Femur (tissue), 1 donor: ENCODE results near the gene ADCY1.
"Not testable (repeated sequence)": the region's sequence is repeated elsewhere in the genome, so short reads cannot be mapped to it uniquely, and the experiment has no call there.

Source experiments
- DNase-seq: peaks from one replicate; pipeline ENCODE4 v3.0.0-alpha.2; 2017

Gene ADCY1

DNA sequence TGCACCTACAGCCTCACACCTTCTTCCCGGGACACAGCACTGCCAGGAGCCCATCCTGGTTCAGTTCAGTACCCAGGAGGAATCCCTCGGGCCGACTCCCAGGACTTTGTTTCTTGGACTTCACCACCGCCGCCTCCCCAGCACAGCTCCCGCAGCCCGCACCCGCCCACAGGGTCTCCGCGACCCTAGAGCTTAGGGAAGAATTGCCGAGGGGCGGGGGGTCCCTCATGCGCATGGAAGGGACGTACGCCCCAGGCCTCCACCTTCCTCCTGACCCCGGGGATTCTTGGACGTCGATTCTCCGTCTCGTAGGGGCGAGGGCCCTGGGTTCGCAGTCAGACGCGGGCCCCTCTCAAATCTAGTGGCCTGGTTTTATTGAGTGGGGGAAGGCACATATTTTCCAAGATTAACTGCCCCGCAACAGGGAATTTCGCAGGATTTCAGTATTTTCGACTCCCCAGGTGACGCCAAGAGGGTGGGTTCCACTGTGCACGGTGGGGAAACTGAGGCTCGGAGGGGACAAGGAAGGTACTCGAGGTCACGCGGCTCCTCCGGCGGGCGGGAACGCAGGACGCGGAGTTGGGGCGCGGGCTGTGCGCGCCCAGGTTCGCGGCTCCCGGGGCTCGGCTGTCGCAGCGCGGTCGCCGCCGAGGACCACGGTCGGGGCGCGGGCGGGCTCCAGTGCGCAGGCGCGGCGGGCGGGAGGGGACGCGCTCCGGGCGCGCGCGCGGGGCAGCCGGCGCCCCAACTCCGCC is at the start of gene ADCY1:
ADCY1 (plus strand) TSS at position 708 of the 755 bp plus-strand sequence. CDS start 176 bp downstream, outside the sequence.
- no peak for DNase-seq

DNA sequence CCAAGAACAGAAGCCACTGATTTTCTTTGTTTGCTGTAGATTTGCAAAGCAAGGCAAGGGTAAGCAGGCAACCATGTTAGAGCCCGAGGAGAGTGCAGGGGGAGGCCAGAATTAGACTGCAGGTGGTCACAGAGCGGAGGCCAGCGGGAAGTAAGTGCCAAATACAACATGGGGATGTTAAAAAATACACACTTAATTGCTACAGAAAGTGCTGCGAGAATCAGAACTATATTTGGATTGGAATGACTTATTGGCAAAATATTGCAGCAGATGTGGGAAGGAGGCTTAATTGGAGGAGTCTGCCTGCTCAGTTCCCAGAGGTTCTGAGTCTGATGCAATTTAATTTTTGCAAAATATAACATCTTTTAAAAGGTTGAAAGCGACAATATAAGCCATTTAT is 49.7 kb upstream of the ADCY1 start:
- DNase-seq = peak; percentile 83

DNA sequence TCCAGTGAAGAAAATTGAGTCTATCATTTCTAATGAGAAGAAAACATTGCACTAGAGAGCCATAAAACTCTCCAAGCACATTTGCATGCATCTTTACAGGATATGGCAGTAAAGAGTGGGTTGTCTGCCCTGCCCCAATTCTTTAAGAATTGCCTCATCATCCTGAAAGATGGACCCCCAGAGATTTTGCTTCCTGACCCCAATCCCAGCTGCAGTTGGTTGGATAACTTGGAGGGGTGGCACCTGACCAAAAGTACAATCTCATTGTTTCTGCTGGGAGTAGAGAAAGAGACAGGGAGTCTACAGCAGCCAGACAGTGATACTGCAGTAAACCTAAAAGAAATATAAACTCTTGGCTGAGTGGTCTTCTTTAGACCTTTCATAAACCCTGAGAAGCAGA is 49.1 kb upstream of the ADCY1 start:
- DNase-seq = peak; percentile 88

DNA sequence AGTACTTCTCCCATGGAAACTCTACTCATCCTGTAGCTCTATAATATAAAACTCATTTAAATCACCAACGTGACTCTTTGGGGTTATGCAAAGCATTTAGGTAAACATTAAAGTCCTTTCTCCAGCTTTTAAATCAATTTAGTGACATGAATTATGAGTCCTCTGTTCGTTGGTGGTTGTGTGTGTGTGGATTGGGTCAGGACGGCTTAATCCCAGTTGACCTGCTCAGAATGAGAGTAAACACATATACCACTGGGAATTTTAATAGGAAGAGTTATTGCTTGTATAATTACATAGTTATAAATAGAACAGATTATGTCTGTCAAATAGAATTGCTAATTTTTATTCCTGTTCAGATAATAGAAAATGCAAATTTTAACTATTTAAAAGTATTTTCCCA is 30.7 kb upstream of the ADCY1 start:
- no peak for DNase-seq

DNA sequence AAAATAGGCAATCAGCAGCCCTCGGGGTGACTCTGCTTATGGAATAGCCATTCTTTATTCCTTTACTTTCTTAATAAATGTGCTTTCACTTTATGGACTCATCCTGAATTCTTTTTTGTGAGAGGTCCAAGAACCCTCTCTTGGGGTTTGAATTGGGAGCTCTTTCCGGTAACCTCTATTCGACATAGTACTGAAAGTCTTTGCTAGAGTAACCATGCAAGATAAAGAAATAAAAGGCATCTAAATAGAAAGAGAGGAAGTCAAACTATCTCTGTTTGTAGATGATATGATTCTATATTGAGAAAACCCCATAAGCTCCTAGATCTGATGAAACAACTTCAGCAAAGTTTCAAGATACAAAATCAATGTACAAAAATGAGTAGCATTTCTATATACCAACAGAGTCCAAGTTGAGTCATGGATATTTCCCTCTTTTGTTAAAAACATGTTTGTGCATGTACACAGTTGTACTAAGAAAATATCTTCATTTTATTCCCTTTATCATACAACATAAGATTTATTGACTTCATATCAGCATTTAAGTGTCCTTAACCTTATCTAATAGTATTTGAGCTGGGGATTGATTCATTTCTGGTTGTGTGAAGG is 29.0 kb upstream of the ADCY1 start:
- DNase-seq = not testable (repeated sequence)

DNA sequence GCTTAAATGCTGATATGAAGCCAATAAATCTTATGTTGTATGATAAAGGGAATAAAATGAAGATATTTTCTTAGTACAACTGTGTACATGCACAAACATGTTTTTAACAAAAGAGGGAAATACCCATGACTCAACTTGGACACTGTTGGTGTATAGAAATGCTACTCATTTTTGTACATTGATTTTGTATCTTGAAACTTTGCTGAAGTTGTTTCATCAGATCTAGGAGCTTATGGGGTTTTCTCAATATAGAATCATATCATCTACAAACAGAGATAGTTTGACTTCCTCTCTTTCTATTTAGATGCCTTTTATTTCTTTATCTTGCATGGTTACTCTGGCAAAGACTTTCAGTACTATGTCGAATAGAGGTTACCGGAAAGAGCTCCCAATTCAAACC is 25.3 kb upstream of the ADCY1 start:
- DNase-seq = not testable (repeated sequence)

DNA sequence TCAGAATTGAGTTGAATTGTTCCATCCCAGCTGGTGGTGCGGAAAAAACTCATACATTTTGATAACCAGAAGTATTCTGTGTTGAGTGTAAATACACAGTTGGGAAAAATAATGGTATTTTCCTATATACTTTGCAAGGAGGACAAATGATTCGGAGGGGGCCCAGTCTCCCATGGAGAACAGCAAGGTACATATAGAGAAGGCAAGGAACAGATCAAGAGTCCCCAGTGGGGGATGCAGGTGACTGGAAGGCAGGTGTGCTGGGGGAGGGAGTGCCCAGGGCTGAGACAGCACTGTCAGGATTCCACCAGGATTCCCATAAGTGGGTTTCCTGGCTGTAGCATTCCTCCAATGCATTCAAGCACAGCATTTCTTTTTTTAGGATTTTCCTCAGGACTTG is 10.8 kb upstream of the ADCY1 start:
- no peak for DNase-seq

DNA sequence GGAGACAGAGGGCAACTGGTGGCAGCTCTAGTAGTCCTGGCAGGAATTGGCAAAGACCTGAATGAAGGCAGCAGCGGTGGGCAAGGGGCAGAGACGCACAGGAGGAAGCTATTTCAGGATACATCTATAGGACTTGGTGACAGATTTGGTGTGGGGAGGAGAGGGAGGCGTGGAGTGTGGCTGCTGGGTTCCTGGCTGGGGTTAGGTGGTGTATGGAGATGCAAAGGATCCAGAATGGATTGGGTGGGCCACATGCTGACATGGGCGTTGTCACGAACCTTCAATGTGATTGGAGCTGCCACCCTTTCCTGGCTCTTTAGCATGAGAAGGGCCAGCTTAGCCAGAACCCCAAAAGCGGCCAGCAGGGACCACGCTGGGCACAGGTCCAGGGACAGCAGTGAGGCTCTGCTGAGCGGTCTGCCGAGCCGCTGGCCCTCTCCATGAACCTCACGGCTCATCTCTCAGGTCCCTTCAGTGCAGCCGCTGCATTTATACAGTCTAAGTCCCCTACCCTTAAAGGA is 10.2 kb upstream of the ADCY1 start:
- peak; percentile 70 for DNase-seq

DNA sequence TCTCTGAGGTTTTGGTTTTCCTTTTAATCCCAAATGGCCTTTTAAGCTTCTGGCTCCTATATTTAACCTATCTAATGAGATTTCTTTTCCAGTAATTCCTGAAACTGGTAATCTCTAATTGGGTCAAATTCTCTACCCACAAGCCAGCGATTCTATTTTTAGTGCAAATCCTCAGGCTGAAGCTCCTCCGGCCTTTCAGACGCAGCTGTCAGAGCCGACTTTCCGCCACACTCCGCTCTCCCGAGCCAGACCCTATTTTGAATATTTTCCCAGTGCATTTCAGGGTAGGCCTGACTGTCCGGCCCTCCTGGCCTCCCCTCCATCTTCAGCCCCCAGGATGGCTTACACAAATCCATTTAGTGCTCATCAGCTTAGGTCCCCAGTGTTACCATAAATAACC is 9.7 kb upstream of the ADCY1 start:
- DNase-seq = peak; percentile 76

DNA sequence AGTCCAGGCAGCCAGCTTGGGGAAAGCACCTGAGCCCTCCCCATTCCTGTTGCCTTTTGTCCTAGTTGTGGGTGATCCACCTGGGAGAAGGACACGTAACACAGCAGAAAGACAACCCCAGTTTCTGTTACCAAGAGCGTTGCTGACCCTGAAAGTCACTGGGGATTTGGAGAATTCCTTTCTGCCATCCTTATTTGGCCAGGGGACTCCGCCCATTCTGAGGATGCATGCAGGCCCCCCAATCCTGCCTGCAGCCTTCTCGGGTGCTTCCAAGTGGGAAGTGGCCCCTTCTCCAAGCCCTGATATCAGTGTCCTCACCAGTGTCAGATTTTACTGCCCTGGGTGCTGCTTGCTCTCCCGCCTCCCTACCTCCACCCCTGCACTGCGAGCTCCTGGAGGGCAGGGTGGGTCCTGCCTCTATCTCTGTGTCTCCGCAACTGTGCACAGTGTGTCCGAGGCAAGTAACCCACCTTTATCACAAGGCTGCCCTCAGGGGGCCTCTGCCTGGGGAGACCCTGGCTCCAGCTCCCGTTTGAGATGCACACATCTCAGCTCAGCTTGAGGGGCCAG is 9.2 kb upstream of the ADCY1 start:
- DNase-seq = no peak

DNA sequence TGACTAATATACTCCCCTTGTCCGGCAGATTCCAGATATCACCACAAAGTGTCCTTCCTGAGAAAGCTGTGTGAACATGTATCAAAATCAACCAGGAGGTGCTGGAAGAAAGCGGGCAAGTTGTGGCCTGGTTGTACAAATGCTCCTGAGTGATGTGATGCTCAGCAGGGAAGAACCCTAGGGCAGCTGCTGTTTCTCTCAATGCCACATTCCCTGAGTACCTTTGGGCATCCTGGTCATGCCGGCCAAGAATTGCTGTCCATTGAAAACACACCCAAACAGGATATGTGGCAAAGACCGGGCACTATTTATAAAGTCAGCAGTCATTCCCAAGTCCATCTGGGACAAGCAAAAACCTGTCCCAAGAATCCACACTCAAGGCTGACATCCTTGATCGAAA is 7.8 kb upstream of the ADCY1 start:
- DNase-seq = no peak

DNA sequence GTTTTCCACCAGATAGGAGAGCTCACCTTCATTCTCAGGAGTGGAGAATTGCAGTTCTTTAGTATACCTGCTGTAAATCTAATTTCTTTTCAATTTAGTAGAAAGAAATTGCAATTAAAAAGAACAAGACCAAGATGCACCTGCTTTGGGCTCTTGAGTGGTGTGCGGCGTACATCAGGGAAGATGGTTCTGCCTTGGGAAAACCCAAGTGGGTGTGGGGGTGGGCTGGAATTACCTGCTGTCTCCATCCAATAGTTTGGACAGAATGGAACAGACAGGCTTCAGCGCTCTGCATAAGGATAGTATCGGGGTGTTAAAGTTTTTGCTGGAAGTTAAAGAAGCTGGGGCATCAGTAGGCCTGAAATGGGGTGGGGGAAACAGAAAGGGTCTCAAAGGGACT is 7.2 kb upstream of the ADCY1 start:
- DNase-seq = no peak

DNA sequence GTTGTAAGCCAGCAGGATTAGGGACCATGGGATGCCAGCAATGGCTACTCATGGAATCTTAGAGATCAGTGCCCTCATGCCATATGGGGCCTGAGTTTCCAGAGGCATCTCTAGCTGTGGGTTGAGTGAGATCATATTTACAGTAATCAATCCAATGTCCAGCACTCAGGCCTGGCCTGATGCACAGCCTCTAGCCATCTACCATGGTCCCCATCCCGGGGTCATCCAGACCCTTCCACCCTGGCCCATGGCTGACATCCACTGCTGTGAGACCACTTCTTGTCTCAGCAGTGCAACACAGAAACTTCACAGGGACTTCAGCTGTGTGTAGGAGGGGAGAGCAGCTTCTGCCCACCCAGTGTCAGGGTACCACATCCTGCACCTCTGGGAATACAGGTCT is 6.5 kb upstream of the ADCY1 start:
- no peak for DNase-seq

DNA sequence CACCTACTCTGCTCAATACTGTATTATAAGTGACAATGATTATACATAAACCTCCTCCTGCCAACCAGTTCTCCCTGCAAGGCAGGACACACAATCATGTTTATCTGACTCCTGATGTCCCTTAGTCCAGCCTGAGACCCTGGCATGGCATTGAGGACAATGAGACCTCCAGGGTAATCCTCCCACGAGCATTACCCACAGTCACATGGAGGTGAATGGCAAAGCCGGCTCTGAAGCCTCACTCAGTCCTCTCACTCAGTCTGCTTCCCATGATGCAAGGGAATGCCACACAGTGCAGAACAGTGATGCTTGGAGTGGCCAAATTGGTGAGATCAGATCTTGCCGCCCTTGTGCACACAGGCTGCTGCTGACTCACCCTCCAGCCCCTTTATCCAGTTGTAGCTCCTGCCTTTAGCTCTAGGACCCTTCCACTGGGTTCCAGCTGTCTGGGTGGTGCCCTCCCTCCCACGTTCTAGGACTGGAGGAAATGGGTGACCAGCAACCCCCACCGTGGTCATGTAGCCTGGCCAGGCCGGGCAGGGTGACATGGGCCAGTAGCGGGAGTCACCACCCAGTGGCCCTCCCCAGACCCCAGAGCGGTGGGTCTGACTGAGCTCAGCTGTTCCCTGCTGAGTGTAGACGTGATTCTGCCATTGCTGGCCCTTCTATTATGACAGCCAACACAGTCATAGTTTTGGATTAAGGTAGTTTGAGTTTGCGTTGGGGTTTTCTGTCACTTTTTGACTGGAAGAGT is 5.5 kb upstream of the ADCY1 start:
- no peak for DNase-seq

DNA sequence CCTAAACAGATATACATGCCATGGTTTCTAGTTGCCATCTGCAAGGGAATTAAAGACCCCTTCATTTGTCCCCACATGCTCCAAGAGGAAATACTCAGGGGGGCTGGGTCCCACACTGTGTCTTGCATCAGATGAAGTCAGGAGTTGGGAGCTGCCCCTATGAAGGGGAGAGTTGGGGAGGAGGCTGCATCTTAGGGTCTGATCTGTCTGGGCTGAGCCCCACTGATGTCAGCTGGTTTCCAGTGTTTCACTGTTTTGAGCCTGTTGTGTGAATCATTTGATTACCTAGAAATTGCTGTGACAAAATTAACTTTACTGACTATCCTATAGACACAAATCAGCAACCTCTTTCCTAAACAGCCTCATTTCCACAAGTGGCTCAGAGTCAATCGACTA is 4.9 kb upstream of the ADCY1 start:
- no peak for DNase-seq

DNA sequence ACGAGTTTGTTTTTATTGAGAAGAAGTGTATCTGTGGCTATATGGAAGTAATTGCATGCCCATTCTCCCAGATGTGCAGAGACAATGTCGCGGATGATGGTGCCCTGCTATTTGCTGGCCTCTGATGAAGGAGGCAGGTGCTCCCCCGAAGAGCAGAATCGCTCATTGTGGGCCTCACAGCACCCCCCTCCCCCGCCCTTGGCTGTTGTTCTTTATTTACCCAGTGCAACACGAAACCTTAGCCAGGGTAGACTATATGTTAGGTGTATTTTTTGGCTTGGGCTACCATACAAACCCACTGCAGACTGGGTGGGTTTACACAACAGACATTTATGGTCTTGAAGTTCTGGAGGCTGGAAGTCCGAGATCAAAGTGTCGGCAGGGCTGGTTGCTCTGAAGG is 3.4 kb upstream of the ADCY1 start:
- DNase-seq = no peak

DNA sequence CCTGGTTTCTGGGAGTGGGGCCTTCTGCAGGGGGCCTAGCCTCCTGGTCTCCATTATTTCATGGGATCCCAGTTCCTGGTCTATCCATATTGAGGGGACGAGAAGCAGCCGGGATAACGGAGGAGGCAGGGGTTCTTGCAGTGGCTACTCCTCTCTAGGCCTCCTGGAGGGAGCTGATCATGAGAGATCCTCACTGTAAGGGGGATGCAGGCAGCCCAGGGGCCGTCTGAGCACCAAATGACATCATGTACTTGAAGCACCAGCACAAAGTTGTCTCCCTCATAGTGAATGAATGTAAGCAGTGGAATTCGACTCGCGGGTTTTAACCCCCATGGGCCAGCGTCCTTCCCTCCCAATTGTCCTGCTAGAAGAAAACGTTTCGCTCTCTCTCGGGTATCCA is 964 bp upstream of the ADCY1 start:
- DNase-seq = no peak

DNA sequence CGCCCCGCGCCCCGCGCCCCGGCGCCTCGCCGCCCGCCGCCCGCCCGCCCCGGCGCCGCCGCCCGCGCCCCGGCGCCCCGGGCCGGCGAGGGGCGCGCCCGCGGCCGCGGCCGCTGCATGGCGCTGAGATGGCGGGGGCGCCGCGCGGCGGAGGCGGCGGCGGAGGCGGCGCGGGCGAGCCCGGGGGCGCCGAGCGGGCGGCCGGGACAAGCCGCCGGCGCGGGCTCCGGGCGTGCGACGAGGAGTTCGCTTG is 174 bp downstream of the ADCY1 start:
- no peak for DNase-seq

DNA sequence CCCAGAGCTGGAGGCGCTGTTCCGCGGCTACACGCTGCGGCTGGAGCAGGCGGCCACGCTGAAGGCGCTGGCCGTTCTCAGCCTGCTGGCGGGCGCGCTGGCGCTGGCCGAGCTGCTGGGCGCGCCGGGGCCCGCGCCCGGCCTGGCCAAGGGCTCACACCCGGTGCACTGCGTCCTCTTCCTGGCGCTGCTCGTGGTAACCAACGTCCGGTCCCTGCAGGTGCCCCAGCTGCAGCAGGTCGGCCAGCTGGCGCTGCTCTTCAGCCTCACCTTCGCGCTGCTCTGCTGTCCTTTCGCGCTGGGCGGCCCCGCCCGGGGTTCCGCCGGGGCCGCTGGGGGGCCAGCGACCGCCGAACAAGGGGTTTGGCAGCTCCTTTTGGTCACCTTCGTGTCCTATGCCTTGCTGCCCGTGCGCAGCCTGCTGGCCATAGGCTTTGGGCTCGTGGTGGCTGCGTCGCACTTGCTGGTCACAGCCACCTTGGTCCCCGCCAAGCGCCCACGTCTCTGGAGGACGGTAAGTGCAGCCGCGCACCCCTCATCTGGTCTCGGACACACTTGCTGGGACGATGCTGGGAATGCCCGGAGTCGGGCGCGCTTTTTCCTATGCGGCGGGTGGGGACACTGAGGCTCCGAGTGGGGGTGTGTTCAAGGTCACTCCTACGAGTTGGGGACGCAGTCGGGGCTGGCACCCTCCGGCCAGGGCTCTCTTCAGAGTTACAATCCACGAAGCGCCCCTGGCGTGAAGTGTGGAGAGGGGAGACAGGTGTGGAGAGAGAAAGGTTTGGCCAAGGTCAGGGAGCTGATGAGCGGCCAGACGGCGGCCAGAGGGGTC is 717 bp downstream of the ADCY1 start:
- peak; percentile 58 for DNase-seq

DNA sequence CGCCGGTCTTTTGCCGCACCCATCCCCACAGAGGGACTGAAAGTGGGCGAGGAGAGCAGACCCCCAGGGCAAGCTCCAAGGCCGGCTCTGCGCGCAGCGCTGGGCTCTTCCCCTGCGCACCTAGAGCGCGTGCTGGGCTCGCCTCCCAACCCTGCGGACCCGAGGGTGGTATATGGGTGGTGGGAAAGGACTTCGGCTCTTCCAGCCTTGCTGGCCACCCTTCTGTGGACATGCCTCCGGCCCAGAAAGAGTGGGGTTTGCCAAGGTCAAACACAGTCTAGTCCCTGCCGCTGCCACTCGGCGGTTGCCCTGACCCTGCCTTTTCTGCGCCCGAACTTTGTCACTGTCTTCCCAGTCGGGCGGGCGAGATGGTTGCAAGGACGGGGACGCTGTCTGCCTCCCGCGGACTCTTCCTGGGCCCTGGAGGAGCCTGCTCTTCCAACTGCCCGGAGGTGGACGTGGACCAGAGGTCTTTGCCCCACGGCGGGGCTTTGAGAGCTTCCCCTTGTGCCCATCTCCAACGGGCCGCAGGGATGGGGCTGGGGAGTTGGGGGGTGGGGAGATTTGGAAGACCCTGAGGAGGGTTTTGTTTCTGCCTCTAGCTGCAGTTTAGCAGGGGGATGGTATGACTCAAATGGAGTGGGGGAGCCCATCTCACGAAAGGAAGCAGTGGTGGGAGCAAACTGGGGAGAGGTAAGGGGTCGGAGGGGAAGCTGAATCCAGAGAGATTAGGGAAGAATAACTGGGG is 1.5 kb downstream of the ADCY1 start:
- DNase-seq = no peak

DNA sequence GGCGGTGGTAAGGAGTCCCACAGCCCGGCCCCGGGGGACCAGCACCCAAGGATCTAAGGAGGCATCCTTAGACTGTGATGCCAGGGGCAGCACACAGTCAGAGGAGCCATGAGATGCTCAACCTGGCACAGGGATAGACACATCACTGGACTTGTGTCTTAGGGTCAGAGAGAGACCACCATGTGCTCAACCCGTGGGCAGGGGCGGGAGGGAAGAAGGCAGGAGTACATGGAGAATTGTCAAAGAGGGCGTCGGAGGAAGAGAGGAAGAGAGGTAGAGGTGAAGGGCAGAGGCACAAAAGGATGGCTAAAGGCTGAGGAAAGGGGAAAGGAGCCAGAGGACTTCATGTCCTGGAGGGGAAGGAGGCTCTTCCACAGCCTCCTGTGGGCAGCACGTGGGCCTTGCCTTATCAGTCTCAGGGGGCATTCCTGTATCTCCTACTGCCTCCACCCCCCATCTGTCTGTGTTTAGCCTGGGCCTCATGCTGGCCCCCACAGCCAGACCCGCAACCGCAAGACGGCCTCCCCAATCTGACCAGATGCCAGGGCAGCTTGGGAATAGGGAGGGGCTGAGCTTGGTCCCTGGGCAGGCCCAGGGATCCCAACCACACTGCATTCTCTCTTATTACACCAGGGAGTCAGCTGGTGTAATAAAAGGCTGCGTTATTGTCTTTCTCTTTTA is 2.2 kb downstream of the ADCY1 start:
- no peak for DNase-seq

DNA sequence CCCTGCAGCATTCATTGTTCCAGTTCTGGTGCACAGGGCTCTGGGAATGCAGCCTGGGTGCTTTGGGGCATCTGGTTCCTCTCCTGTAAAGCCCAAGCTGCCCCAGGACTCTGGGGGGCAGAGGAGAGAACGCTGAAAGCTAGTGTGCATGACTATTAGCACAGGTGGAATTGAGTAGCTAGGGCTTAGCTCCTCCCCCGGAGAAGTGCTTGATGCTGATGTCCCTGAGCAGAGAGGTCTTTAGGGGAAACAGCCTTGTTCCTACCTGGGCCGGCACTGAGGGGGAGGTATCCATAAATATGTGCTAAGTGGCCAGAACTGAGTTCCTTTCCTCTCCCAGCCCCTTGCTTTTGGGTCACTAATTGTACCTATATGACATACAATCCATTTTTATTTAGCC is 3.9 kb downstream of the ADCY1 start:
- DNase-seq = no peak
